Measurements from ENCODE around the gene OR4C46.
"Not testable (repeated sequence)": the region's sequence is repeated elsewhere in the genome, so short reads cannot be mapped to it uniquely, and the experiment has no call there.

The OR4C46 gene

GRCh38 chr11:54603898-54604297 lies at the start of gene OR4C46:
Gene OR4C46, minus strand, starts transcription at chr11:54603998. Its CDS starts 0 bp downstream, at chr11:54603998.
- DNase-seq (ENCODE audit: low read depth in 2 of 2): no peak

- DNase-seq (ENCODE audit: low read depth in 2 of 2): not testable (repeated sequence)
Measured at GRCh38 chr11:54645606-54646005, 41.8 kb upstream of the OR4C46 start.

GRCh38 chr11:54561439-54561838 lies 42.4 kb downstream of the OR4C46 start:
- DNase-seq (ENCODE audit: low read depth in 2 of 2): not testable (repeated sequence)

GRCh38 chr11:54558919-54559318 lies 44.9 kb downstream of the OR4C46 start:
- DNase-seq (ENCODE audit: low read depth in 2 of 2): no peak

GRCh38 chr11:54558407-54558806 lies 45.4 kb downstream of the OR4C46 start:
- no peak for DNase-seq (ENCODE audit: low read depth in 2 of 2)
